Measurements from ENCODE around the gene ZNF518A. TPM values are rescaled to one million over a fixed set of nuclear protein-coding genes. Genes with fewer than 3 reads are reported as not detected.

Gene ZNF518A, protein sequence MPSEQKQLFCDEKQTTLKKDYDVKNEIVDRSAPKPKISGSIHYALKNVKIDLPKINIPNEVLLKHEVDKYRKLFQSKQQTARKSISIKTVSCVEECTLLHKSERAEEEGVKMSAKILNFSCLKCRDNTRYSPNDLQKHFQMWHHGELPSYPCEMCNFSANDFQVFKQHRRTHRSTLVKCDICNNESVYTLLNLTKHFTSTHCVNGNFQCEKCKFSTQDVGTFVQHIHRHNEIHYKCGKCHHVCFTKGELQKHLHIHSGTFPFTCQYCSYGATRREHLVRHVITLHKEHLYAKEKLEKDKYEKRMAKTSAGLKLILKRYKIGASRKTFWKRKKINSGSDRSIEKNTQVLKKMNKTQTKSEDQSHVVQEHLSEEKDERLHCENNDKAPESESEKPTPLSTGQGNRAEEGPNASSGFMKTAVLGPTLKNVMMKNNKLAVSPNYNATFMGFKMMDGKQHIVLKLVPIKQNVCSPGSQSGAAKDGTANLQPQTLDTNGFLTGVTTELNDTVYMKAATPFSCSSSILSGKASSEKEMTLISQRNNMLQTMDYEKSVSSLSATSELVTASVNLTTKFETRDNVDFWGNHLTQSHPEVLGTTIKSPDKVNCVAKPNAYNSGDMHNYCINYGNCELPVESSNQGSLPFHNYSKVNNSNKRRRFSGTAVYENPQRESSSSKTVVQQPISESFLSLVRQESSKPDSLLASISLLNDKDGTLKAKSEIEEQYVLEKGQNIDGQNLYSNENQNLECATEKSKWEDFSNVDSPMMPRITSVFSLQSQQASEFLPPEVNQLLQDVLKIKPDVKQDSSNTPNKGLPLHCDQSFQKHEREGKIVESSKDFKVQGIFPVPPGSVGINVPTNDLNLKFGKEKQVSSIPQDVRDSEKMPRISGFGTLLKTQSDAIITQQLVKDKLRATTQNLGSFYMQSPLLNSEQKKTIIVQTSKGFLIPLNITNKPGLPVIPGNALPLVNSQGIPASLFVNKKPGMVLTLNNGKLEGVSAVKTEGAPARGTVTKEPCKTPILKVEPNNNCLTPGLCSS (N-terminal part only)
- total RNA-seq: 16.0 and 18.0 TPM in 2 replicates

DNA sequence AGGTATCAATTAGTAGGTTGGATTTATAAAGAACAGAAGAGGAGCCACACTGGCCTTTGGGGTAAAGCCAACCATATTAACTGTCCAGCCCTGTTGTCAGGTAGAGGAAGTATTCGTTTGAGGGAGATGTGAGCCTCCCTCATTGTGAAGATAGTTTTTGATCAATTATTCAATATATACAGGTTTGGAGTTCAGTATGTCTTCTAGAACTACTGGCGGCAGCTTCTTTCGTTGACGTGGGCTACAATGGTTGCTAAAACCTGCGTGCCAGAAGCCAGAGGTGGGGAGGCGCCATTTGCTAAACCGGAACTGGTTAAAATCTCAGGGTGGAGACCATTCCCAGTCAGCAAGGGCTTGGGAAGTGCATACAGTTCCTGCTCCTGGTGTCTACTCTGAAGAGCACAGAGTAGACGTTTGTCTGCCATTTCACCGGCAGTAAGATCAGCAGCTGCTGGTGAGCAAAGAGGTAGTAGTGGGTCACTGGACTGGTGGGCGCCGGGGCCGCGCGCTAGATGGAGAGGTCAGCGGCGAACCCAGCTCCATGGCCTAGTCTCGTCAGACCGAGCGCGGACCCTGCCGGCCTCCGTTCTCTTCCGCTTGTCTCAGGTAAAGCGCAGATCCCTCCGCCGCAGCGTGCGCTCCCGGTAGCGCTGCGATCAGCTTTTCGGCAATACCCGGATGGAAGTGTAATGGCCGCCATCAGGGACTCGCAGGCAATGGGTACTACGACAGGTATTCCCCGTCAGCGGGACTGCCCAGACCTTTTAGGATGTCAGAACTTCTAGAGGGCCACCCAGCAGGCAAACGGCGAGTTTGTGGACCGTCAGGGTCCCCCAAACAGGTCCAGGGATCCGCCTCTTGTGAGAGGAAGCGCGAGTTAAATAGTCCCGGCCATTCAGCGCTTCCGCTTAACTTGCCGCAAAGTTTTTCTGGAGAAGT is at the start of gene ZNF518A:
ZNF518A (plus strand) TSS at position 911 of the 939 bp plus-strand sequence. CDS start 26,026 bp downstream, outside the sequence.
- Mint-ChIP-seq H3K27me3 (ENCODE audit: low read depth) (peaks cover 20% of the 10 kb centered on the region), H3K4me3 (ENCODE audit: low read depth) (peak within 1 kb of the TSS; percentile 94), H3K9me3 (peaks cover 11% of the 10 kb centered on the region), H3K27ac (peak within 1 kb of the TSS; percentile 100), H3K4me1 (ENCODE audit: low read depth) (peaks cover 26% of the 10 kb centered on the region), H3K36me3 (ENCODE audit: low read depth) (peaks cover 28% of the 10 kb centered on the region)
- peak; percentile 90 for DNase-seq (ENCODE audit: low spot score)
- intact Hi-C loops (cut with micrococcal nuclease): loop anchor here (1.0 to 5.0 kb wide), 7 partner anchors 39 to 458 kb away; partner anchors contain the start of genes CC2D2B, CCNJ and TM9SF3

DNA sequence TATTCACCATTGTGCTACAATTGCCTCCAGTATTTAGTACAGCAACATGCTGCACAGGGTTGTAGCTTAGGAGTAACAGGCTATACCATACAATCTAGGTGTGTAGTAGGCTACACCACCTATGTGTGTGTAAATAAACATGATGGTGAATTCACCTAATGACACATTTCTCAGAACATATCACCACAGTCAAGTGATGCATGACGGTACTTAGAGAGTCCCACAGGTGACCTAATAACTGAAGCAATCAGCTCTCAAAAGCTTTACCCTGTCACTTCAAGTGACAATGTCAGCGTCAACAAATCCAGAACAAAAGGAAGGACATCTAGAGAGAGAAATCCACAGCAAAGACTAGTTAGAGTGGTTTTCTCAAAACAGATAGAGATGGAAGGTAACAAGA is 47.9 kb upstream of the ZNF518A start:
- Mint-ChIP-seq H3K9me3 (no peaks in the 10 kb centered on the region), H3K27me3 (ENCODE audit: low read depth) (no peaks in the 10 kb centered on the region), H3K36me3 (ENCODE audit: low read depth) (peaks cover 12% of the 10 kb centered on the region), H3K27ac (no peak overlapping the region), H3K4me3 (ENCODE audit: low read depth) (no peak overlapping the region), H3K4me1 (ENCODE audit: low read depth) (peaks cover 7% of the 10 kb centered on the region)
- intact Hi-C loops (cut with micrococcal nuclease): no loop called here
- DNase-seq (ENCODE audit: low spot score): no peak

DNA sequence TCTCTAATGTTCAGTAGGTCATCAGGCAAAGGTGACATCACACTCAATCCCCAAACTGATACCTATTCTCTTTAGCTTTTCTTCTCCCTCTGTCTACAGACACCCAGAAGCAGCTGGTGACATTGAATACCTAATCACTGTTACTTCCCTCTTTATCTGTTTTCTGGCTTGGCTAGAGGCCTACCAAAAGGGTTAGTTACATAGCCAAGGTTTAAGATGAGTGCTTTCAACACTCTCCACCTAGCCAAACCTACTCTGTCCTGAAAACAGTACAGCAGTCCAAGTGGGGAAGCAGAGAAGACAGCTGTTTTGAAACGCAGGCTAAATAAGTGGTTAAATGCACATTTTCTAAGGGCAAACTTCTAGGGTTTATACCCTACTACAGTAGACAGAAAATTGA is 47.3 kb upstream of the ZNF518A start:
- no peaks in the 10 kb centered on the region for H3K27me3 Mint-ChIP-seq (ENCODE audit: low read depth)
- peaks cover 18% of the 10 kb centered on the region for H3K36me3 Mint-ChIP-seq (ENCODE audit: low read depth)
- H3K4me1 Mint-ChIP-seq (ENCODE audit: low read depth): peaks cover 7% of the 10 kb centered on the region
- no peak for DNase-seq (ENCODE audit: low spot score)
- H3K27ac Mint-ChIP-seq: no peak overlapping the region
- no peaks in the 10 kb centered on the region for H3K9me3 Mint-ChIP-seq
- H3K4me3 Mint-ChIP-seq (ENCODE audit: low read depth): no peak overlapping the region
- intact Hi-C loops (cut with micrococcal nuclease): no loop called here

DNA sequence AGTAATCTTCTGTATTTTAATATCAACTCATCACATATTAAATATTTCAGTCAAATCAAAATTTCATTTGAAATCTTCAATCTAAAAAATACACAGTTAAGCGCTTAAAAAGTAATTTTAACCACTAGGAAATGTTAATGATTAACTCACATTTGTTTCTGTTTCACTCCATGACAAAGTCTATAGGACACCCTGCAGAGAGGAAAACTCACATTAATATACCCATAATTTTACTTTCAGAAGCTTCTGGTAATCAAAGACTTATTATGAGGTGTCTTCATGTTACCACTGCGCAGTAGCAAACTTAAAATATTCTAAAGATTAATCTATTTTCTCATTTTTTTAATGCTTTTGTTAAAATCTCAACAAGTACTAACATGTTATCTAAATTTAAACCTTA is 41.0 kb upstream of the ZNF518A start:
- Mint-ChIP-seq H3K27me3 (ENCODE audit: low read depth) (peaks cover 10% of the 10 kb centered on the region), H3K4me1 (ENCODE audit: low read depth) (peaks cover 9% of the 10 kb centered on the region), H3K36me3 (ENCODE audit: low read depth) (peaks cover 21% of the 10 kb centered on the region), H3K27ac (peak overlapping the region; percentile 60), H3K4me3 (ENCODE audit: low read depth) (peak overlapping the region; percentile 91), H3K9me3 (peaks cover 14% of the 10 kb centered on the region)
- DNase-seq (ENCODE audit: low spot score): no peak
- intact Hi-C loops (cut with micrococcal nuclease): loop anchor here (1.0 kb wide), 1 partner anchor 16 kb away; no protein-coding TSS in a partner anchor

DNA sequence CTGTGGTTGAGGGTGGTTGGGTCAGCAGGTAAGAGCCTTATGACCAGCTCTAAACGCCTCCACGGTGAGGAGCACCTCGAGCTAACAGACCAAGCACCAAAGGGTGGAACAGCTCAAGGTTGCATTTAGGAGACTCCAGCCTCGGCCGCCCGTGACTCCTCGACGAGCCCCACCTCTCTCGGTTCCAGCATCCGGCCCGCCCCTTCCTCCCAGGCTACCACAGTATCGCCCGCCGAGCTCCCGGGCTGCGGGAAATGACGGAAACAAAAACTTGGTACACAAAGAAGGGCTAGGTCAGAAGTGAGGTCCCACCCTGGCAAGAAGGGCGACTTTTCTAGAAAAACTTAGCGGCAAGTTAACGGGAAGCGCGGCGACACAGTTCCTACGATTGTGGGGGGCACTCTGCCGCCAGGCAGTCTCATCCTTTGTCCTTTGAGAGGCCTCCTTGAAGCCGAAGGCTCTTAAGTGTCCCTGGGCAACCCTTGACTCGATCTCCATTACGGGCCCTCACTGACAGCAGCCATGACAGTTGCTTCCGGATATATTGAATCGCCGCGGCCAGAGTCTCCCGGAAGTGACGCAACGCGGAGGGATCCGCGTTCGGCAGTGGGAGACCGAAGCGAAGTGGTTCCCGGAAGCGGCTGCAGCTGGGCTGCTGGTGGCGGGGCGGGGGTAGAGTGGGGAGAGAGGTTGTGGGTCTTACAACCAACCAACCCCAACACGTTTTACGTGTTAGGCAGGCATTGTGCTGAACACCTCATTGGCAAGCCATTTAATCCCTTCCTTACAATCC is 40.2 kb upstream of the ZNF518A start:
- H3K9me3 Mint-ChIP-seq: peaks cover 14% of the 10 kb centered on the region
- peaks cover 15% of the 10 kb centered on the region for H3K27me3 Mint-ChIP-seq (ENCODE audit: low read depth)
- peak overlapping the region; percentile 91 for H3K4me3 Mint-ChIP-seq (ENCODE audit: low read depth)
- intact Hi-C loops (cut with micrococcal nuclease): loop anchor here (1.0 kb wide), 3 partner anchors 17 to 46 kb away; partner anchors contain the start of gene ZNF518A
- H3K27ac Mint-ChIP-seq: peak overlapping the region; percentile 98
- peaks cover 9% of the 10 kb centered on the region for H3K4me1 Mint-ChIP-seq (ENCODE audit: low read depth)
- DNase-seq (ENCODE audit: low spot score): peak; percentile 89
- H3K36me3 Mint-ChIP-seq (ENCODE audit: low read depth): peaks cover 21% of the 10 kb centered on the region

DNA sequence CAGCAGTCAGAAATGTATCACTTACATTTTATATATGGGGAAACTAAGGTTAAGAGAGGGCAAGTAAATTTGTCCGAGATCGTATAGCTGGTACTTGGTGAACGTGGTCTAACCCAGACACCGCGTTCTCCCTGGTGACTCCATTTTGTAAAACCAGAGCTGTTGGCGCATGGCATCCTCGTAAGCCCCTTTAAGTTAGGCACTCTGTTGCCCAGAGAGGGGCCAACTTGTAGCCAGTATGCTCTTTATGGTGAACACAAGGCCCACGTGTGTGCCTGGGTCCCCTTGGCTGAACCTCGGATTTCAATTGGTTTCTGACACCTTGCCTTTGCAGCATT is 39.7 kb upstream of the ZNF518A start:
- Mint-ChIP-seq H3K27me3 (ENCODE audit: low read depth) (peaks cover 21% of the 10 kb centered on the region), H3K9me3 (peaks cover 14% of the 10 kb centered on the region), H3K4me3 (ENCODE audit: low read depth) (peak overlapping the region; percentile 91), H3K36me3 (ENCODE audit: low read depth) (peaks cover 21% of the 10 kb centered on the region), H3K4me1 (ENCODE audit: low read depth) (peaks cover 9% of the 10 kb centered on the region), H3K27ac (peak overlapping the region; percentile 98)
- DNase-seq (ENCODE audit: low spot score): no peak
- intact Hi-C loops (cut with micrococcal nuclease): loop anchor here (1.0 kb wide), 2 partner anchors 40 to 46 kb away; partner anchors contain the start of gene ZNF518A

DNA sequence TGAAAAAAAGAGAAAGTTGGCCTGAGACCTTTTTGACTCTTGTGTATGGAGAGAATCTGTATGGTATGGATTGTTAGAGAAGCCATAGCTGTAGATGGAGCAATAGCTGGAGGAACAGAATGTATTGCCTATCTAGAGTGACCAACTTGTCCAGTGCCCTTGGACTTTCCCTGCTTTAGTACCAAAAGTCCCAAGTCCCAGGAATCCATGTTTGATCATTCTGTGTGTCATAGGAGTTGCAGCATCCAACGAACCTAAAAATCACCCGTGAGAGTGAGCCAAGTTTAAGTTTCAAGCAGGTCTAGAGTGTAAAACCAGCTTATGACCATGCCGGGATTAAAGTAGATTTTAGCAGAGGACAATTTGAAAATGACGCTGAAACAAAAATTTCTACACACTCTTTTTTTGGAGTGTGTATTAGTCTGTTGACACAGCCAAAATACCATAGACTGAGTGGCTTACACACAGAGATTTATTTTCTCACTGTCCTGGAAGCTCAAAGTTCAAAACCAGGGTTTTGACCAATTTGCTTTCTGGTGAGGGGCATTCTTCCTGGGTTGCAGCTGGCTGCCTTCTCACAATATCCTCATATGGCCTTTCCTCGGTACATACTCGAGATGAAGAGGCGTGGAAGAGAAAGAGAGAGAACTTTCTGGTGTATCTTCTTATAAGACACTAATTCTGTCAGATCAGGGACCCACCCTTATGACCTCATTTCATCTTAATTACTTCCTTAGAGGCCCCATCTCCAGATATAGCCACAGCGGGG is 36.9 kb upstream of the ZNF518A start:
- Mint-ChIP-seq H3K27ac (no peak overlapping the region), H3K4me1 (ENCODE audit: low read depth) (peaks cover 9% of the 10 kb centered on the region), H3K36me3 (ENCODE audit: low read depth) (peaks cover 16% of the 10 kb centered on the region), H3K9me3 (peaks cover 14% of the 10 kb centered on the region), H3K4me3 (ENCODE audit: low read depth) (no peak overlapping the region), H3K27me3 (ENCODE audit: low read depth) (peaks cover 41% of the 10 kb centered on the region)
- intact Hi-C loops (cut with micrococcal nuclease): no loop called here
- DNase-seq (ENCODE audit: low spot score): no peak

DNA sequence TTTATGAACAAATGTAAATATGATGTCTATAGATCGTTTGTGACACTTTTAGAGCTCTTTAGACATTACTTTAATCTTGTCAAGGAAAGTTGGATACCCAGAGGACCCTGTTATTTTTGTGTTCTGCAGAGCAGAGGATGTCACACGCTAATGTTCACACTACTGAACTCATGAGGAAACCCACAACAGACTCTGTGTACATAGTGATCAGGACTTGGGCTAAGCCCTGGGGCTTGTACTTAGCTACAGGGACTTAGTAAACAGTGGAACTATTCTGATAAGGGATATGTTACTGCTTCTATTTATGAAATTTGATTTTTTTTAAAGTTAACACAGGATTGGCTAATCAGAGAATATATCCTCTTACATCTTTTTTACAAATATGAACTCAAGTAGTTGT is 36.1 kb upstream of the ZNF518A start:
- Mint-ChIP-seq H3K27me3 (ENCODE audit: low read depth) (peaks cover 44% of the 10 kb centered on the region), H3K4me3 (ENCODE audit: low read depth) (no peak overlapping the region), H3K4me1 (ENCODE audit: low read depth) (peaks cover 9% of the 10 kb centered on the region), H3K36me3 (ENCODE audit: low read depth) (peaks cover 16% of the 10 kb centered on the region), H3K27ac (no peak overlapping the region), H3K9me3 (peaks cover 14% of the 10 kb centered on the region)
- DNase-seq (ENCODE audit: low spot score): no peak
- intact Hi-C loops (cut with micrococcal nuclease): no loop called here

DNA sequence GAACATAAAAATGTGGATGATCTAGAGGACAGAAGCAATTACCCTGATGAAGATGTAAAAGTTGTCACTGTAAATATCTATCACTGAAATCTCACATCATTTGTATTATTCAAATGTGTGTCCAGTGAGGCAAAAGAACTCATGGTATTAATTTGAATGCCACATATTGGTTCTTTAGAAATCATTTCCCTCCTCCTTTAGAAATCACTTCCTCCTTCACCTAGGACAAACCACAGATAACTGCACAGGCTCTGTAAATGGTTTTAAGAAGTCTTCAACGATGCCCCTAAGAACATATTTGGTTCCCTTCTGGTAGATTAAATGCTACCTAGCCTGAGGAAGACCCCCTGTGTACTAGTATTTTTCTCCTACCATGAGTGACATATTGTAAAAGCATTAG is 33.1 kb upstream of the ZNF518A start:
- Mint-ChIP-seq H3K36me3 (ENCODE audit: low read depth) (no peaks in the 10 kb centered on the region), H3K27me3 (ENCODE audit: low read depth) (peaks cover 62% of the 10 kb centered on the region), H3K4me3 (ENCODE audit: low read depth) (no peak overlapping the region), H3K9me3 (peaks cover 3% of the 10 kb centered on the region), H3K27ac (no peak overlapping the region), H3K4me1 (ENCODE audit: low read depth) (no peaks in the 10 kb centered on the region)
- DNase-seq (ENCODE audit: low spot score): no peak
- intact Hi-C loops (cut with micrococcal nuclease): no loop called here

DNA sequence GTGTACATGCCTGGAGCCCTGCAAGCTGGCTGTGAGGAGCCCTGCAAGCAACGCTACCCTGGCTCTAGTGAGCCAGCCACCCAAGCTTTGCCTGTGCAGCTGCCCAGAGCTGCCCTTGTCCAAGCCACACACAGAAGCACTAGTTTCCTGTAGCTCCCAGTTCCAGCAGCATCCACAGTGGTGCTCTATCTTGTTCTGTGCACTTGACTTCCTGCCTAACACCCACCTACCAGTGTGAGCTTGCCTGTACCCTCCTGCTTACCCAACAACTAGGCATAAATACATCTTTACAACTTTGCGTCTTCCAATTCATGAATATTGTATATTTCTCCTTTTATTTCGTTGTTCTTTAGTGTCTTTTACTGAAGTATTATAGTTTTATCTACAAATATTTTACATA is 32.2 kb upstream of the ZNF518A start:
- Mint-ChIP-seq H3K9me3 (no peaks in the 10 kb centered on the region), H3K4me1 (ENCODE audit: low read depth) (no peaks in the 10 kb centered on the region), H3K4me3 (ENCODE audit: low read depth) (no peak overlapping the region), H3K27me3 (ENCODE audit: low read depth) (peaks cover 64% of the 10 kb centered on the region), H3K36me3 (ENCODE audit: low read depth) (no peaks in the 10 kb centered on the region), H3K27ac (no peak overlapping the region)
- intact Hi-C loops (cut with micrococcal nuclease): no loop called here
- no peak for DNase-seq (ENCODE audit: low spot score)

DNA sequence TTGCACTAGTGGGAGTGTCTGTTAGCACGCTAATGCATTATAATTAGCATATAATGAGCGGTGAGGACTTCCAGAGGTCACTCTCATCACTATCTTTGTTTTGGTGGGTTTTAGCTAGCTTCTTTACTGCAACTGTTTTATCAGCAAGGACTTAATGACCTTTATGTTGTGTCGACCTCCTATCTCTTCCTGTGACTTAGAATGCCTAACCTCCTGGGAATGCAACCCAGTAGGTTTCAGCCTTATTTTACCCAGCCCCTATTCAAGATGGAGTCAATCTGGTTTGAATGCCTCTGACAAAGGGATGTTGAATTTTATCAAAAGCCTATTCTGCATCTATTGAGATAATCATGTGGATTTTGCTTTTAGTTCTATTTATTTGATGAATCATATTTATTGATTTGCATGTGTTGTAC is 22.5 kb upstream of the ZNF518A start:
- Mint-ChIP-seq H3K9me3 (peaks cover 12% of the 10 kb centered on the region), H3K36me3 (ENCODE audit: low read depth) (no peaks in the 10 kb centered on the region), H3K4me1 (ENCODE audit: low read depth) (peaks cover 7% of the 10 kb centered on the region), H3K4me3 (ENCODE audit: low read depth) (no peak overlapping the region), H3K27ac (no peak overlapping the region), H3K27me3 (ENCODE audit: low read depth) (peaks cover 64% of the 10 kb centered on the region)
- intact Hi-C loops (cut with micrococcal nuclease): no loop called here
- DNase-seq (ENCODE audit: low spot score): no peak

All from activated T-helper 2 cell treated with anti-CD3 and anti-CD28 coated beads, Interferon-gamma antibody, Interleukin-2, Interleukin-4, amounts not matched to agents 10 μg/mL and 5 μg/mL and 100 μg/mL, durations not matched to agents 14 hours and 24 hours and 36 hours (primary cell).